ENCODE measurements around the gene DAPK1. TPM values are rescaled to one million over a fixed set of nuclear protein-coding genes. Genes with fewer than 3 reads are reported as not detected.

The DAPK1 gene
- polyA plus RNA-seq, 1 experiment, result 0.12 TPM

DNA sequence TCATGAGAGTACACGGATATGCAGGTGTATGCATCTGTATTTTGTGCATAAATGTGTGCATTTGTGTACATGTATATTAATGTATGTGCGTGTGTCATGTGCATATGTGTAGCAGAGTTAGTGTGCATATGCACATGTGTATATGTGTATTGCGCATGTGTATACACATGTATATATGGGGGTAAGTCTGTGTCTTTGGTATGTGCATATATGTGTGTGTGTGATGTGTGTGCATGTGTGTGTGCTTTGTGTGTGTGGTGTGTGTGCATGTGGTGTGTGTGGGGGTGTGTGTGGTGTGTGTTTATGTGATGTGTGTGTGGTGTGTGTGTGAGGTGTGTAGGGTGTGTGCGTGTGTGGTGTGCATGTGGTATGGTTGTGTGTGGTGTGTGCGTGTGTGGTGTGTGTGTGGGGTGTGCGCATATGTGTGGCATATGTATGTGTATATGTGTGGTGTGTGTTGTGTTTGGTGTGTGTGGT, 215.2 kb downstream of the DAPK1 start:
- ChIA-PET CTCF (interaction anchor here (1.6 kb wide), 1 partner anchor 13 kb away, joined by 3 read pairs; the partner anchor contains the start of gene CTSL), POLR2A (interaction anchor here (0.6 kb wide), 1 partner anchor 40 kb away, joined by 3 read pairs; no protein-coding TSS in a partner anchor)
- no peaks in the 10 kb centered on the region for H3K27me3 ChIP-seq (ENCODE audit: control insufficient read depth, insufficient read depth, low read length)
- no peak for DNase-seq (ENCODE audit: low read depth, low spot score)
- H3K27ac ChIP-seq (ENCODE audit: low read depth, low read length), result peak overlapping the region; percentile 96
- TF ChIP-seq, protein P1, sequence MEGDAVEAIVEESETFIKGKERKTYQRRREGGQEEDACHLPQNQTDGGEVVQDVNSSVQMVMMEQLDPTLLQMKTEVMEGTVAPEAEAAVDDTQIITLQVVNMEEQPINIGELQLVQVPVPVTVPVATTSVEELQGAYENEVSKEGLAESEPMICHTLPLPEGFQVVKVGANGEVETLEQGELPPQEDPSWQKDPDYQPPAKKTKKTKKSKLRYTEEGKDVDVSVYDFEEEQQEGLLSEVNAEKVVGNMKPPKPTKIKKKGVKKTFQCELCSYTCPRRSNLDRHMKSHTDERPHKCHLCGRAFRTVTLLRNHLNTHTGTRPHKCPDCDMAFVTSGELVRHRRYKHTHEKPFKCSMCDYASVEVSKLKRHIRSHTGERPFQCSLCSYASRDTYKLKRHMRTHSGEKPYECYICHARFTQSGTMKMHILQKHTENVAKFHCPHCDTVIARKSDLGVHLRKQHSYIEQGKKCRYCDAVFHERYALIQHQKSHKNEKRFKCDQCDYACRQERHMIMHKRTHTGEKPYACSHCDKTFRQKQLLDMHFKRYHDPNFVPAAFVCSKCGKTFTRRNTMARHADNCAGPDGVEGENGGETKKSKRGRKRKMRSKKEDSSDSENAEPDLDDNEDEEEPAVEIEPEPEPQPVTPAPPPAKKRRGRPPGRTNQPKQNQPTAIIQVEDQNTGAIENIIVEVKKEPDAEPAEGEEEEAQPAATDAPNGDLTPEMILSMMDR (IDR thresholded peaks at IDR 0.05; ENCODE audit: low read depth, low read length), result no peak
- H3K9me3 ChIP-seq (ENCODE audit: control insufficient read depth, insufficient read depth, low read length), result no peaks in the 10 kb centered on the region
- H3K4me3 ChIP-seq (ENCODE audit: low read depth, low read length), result no peak overlapping the region

DNA sequence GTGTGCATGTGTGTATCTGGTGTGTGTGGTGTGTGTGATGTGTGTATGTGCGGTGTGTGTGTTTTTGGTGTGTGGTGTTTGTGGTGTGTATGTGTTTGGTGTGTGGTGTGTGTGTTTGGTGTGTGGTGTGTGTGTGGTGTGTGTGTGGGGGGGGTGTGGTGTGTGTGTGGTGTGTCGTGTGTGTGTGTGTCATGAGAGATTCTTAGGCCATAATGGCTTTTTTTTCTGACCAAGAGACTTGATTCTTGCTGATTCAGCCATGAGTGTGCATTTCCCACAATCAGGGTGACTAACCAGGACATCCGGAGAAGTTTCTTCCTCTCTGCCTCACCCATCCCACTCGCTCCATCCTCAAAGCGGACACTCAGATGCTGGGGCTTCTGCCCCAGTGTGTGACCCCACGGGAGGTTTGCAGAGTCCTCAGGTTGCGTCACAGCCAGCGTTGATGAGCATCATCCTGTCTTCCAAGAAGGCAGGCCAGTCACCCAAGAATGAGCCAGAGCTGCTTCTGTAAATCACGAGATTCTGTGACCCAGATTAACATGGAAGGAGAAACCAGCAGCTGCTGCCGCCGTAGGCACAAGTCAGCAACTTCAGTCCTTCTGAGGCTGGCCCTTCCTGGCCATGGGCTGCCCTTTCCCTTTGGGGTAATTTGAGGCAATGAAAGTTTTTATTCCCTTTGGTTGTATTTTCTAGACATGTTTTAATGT, 215.8 kb downstream of the DAPK1 start:
- peak overlapping the region; percentile 96 for H3K27ac ChIP-seq (ENCODE audit: low read depth, low read length)
- CTCF ChIA-PET, result interaction anchor here (0.5 to 2.0 kb wide), 5 partner anchors 11 to 264 kb away, joined by 4 to 10 read pairs (median 7); no protein-coding TSS in a partner anchor
- POLR2A ChIA-PET, result interaction anchor here (0.6 to 1.5 kb wide), 3 partner anchors 13 to 166 kb away, joined by 3 to 6 read pairs (median 3); partner anchors contain the start of gene CTSL

DNA sequence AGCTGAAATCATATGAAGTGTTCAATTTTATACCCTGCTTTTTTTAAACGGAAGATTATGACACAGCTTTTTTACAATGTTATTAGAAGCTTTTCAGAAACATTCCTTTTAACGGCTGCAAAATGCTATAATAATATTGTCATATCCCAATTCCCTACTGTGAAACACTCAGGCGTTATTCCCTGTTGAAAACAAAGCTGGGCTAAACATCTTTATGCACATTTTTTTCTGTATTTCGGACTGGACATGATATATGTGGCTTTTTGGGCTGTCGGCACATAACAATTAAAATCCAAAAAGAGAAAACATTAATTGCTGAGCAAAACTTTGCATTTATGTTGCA, 216.3 kb downstream of the DAPK1 start:
- no peaks in the 10 kb centered on the region for H3K9me3 ChIP-seq (ENCODE audit: control insufficient read depth, insufficient read depth, low read length)
- H3K27ac ChIP-seq (ENCODE audit: low read depth, low read length), result peak overlapping the region; percentile 96
- CTCF ChIA-PET, result interaction anchor here (1.0 to 2.0 kb wide), 5 partner anchors 11 to 111 kb away, joined by 3 to 10 read pairs (median 5); no protein-coding TSS in a partner anchor
- TF ChIP-seq, protein P1 (IDR thresholded peaks at IDR 0.05; ENCODE audit: low read depth, low read length), result no peak
- POLR2A ChIA-PET, result interaction anchor here (0.7 to 1.5 kb wide), 2 partner anchors 12 to 165 kb away, joined by 3 to 6 read pairs; partner anchors contain the start of gene CTSL
- peak overlapping the region; percentile 37 for H3K4me3 ChIP-seq (ENCODE audit: low read depth, low read length)
- DNase-seq (ENCODE audit: low read depth, low spot score), result no peak
- no peaks in the 10 kb centered on the region for H3K27me3 ChIP-seq (ENCODE audit: control insufficient read depth, insufficient read depth, low read length)

More for the DNA sequence above, 215.8 kb downstream of the DAPK1 start:
- TF ChIP-seq, protein P1 (IDR thresholded peaks at IDR 0.05; ENCODE audit: low read depth, low read length), result no peak; the same call in 1 of the 2 replicates
- peak; percentile 94 for DNase-seq (ENCODE audit: low read depth, low spot score)
- H3K27me3 ChIP-seq (ENCODE audit: control insufficient read depth, insufficient read depth, low read length), result no peaks in the 10 kb centered on the region
- H3K4me3 ChIP-seq (ENCODE audit: low read depth, low read length), result peak overlapping the region; percentile 37
- H3K9me3 ChIP-seq (ENCODE audit: control insufficient read depth, insufficient read depth, low read length), result no peaks in the 10 kb centered on the region

DNA sequence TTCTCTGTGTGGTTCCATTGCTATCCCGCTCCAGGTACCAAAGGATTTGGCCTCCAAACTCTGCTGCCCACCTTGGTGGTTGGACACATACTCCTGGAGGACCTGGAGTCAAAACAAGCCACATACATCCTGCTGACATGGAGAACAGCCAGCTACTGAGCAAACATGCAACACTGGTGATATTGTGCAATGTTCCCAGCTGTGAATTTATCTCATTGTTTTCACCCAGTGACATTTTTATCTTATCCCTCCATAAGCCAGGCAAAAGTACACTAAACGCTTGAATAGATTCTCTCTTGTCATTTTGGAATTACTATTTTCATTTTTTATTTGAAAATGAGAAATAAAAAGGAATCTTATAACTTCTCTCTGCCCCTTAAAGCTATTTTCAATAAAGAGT, 217.2 kb downstream of the DAPK1 start:
- ChIA-PET CTCF (interaction anchor here (1.1 to 2.0 kb wide), 3 partner anchors 31 to 110 kb away, joined by 3 to 10 read pairs (median 7); no protein-coding TSS in a partner anchor), POLR2A (interaction anchor here (0.6 to 1.5 kb wide), 3 partner anchors 11 to 369 kb away, joined by 4 to 6 read pairs (median 5); partner anchors contain the start of gene CTSL)
- H3K9me3 ChIP-seq (ENCODE audit: control insufficient read depth, insufficient read depth, low read length), result no peaks in the 10 kb centered on the region
- no peaks in the 10 kb centered on the region for H3K27me3 ChIP-seq (ENCODE audit: control insufficient read depth, insufficient read depth, low read length)
- H3K27ac ChIP-seq (ENCODE audit: low read depth, low read length), result peak overlapping the region; percentile 76
- peak; percentile 62 for DNase-seq (ENCODE audit: low read depth, low spot score)
- TF ChIP-seq, protein P1 (IDR thresholded peaks at IDR 0.05; ENCODE audit: low read depth, low read length), result no peak
- no peak overlapping the region for H3K4me3 ChIP-seq (ENCODE audit: low read depth, low read length)

DNA sequence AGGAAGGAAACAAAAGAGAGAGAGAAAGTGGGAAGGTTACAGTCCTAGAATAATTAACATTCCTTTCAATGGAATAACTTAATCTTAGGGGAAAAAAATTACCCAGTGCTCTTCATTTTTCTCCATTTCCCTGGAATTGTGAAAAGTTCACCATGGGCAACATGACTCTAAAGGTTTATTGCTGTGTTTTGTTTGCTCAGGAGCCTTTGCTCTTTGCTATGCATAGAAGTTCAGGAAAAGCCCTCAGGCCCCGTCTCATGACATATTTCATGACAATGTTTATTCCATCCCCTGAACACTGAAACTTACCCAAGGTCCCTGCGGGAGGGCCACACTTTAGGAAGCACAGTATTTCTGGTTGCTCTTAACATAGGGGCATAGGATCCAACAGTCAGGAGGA, 218.5 kb downstream of the DAPK1 start:
- ChIA-PET POLR2A (no interaction called here), CTCF (no interaction called here)
- H3K27ac ChIP-seq (ENCODE audit: low read depth, low read length), result no peak overlapping the region
- DNase-seq (ENCODE audit: low read depth, low spot score), result no peak
- no peak overlapping the region for H3K4me3 ChIP-seq (ENCODE audit: low read depth, low read length)
- no peaks in the 10 kb centered on the region for H3K9me3 ChIP-seq (ENCODE audit: control insufficient read depth, insufficient read depth, low read length)
- TF ChIP-seq, protein P1 (IDR thresholded peaks at IDR 0.05; ENCODE audit: low read depth, low read length), result no peak
- H3K27me3 ChIP-seq (ENCODE audit: control insufficient read depth, insufficient read depth, low read length), result no peaks in the 10 kb centered on the region

Measured in AG04450 (cell line).